Liver (tissue), 9 donors: ENCODE results near the gene DPF3. TPM values are rescaled to one million over a fixed set of nuclear protein-coding genes. Genes with fewer than 3 reads are reported as not detected.

Experiments used
- DNase-seq: peaks from one replicate; pipeline ENCODE4 v3.0.0-alpha.2; 2017; ENCODE audit warnings: low spot score
- H3K27ac ChIP-seq, 2 donors: one replicate each; pipeline ENCODE4 v1.7.0; 2013; ENCODE audit warnings: inconsistent platforms in 2 of 2, low read length in 2 of 2, control low read depth in 1 of 2, low read depth in 1 of 2, mild to moderate bottlenecking in 1 of 2
- H3K27me3 ChIP-seq, 4 donors: one replicate each; pipeline versions ENCODE4 v1.6.1 to v1.7.0; 2013; ENCODE audit warnings: low read length in 3 of 4, inconsistent platforms in 1 of 4, mild to moderate bottlenecking in 1 of 4, moderate library complexity in 1 of 4; ENCODE audit not compliant: control insufficient read depth in 4 of 4, insufficient read depth in 4 of 4
- H3K36me3 ChIP-seq, 4 donors: one replicate each; pipeline versions ENCODE4 v1.6.1 to v1.7.0; 2013; ENCODE audit warnings: low read length in 3 of 4, mild to moderate bottlenecking in 3 of 4, low read depth in 1 of 4, moderate library complexity in 1 of 4; ENCODE audit not compliant: control insufficient read depth in 4 of 4, insufficient read depth in 3 of 4
- H3K4me1 ChIP-seq, 4 donors: one replicate each; pipeline versions ENCODE4 v1.6.1 to v1.7.0; 2013; ENCODE audit warnings: low read length in 3 of 4, mild to moderate bottlenecking in 3 of 4, moderate library complexity in 1 of 4; ENCODE audit not compliant: control insufficient read depth in 4 of 4, insufficient read depth in 4 of 4
- H3K4me3 ChIP-seq, 3 donors: one replicate each; pipeline versions ENCODE4 v1.6.1 to v1.7.0; 2013; ENCODE audit warnings: low read length in 3 of 3, control low read depth in 1 of 3, low read depth in 1 of 3, mild to moderate bottlenecking in 1 of 3
- H3K9ac ChIP-seq, 2 donors: one replicate each; pipeline ENCODE4 v1.7.0; 2013; ENCODE audit warnings: low read length in 2 of 2, mild to moderate bottlenecking in 2 of 2, moderate library complexity in 2 of 2, control low read depth in 1 of 2, low read depth in 1 of 2
- H3K9me3 ChIP-seq, 4 donors: one replicate each; pipeline versions ENCODE4 v1.6.1 to v1.7.0; 2013; ENCODE audit warnings: low read length in 3 of 4; ENCODE audit not compliant: control insufficient read depth in 4 of 4
- EGR1 ChIP-seq, 2 donors: IDR thresholded peaks; 2 replicates each; pipeline ENCODE4 v1.6.1; 2016 to 2018; ENCODE audit warnings: antibody characterized with exemption in 2 of 2, low read depth in 2 of 2
- FOXA1 ChIP-seq: IDR thresholded peaks from 2 replicates; pipeline ENCODE4 v1.6.1; 2016; ENCODE audit warnings: antibody characterized with exemption
- FOXA2 ChIP-seq: IDR thresholded peaks from 2 replicates; pipeline ENCODE4 v1.6.1; 2016; ENCODE audit warnings: antibody characterized with exemption
- HNF4G ChIP-seq: IDR thresholded peaks from 2 replicates; pipeline ENCODE4 v1.6.1; 2016; ENCODE audit warnings: antibody characterized with exemption
- MAX ChIP-seq: IDR thresholded peaks from 2 replicates; pipeline ENCODE4 v1.6.1; 2016; ENCODE audit warnings: antibody characterized with exemption
- NR2F2 ChIP-seq: IDR thresholded peaks from 2 replicates; pipeline ENCODE4 v1.6.1; 2016; ENCODE audit warnings: antibody characterized with exemption
- RAD21 ChIP-seq, 2 donors: IDR thresholded peaks; 2 replicates each; pipeline ENCODE4 v1.6.1; 2016; ENCODE audit warnings: antibody characterized with exemption in 2 of 2, mild to moderate bottlenecking in 2 of 2
- RXRA ChIP-seq, 2 donors: IDR thresholded peaks; 2 replicates each; pipeline ENCODE4 v1.6.1; 2017 to 2018; ENCODE audit warnings: antibody characterized with exemption in 2 of 2, mild to moderate bottlenecking in 1 of 2
- SP1 ChIP-seq: IDR thresholded peaks from 2 replicates; pipeline ENCODE4 v1.6.1; 2018; ENCODE audit warnings: antibody characterized with exemption, mild to moderate bottlenecking
- TAF1 ChIP-seq: conservative IDR thresholded peaks from 2 replicates; pipeline ENCODE4 v1.6.1; 2016; ENCODE audit warnings: antibody characterized with exemption, mild to moderate bottlenecking
- YY1 ChIP-seq: IDR thresholded peaks from 2 replicates; pipeline ENCODE4 v1.6.1; 2016; ENCODE audit warnings: antibody characterized with exemption, mild to moderate bottlenecking
- ZBTB33 ChIP-seq: IDR thresholded peaks from 2 replicates; pipeline ENCODE4 v1.6.1; 2016; ENCODE audit warnings: antibody characterized with exemption
- WGBS: extraction: QIAGEN DNeasy Blood & Tissue Kit; methylation state at CpG from one replicate; pipeline ENCODE4 v1.1.7; 2013; 5-methylcytosine and 5-hydroxymethylcytosine counted together
- polyA plus RNA-seq, 2 donors: library from polyadenylated mRNA; stranded (reverse) in 1 of 2; unstranded in 1 of 2; fragments of 200-250 nt in 1 of 2; fragments of >200 nt in 1 of 2; fragmentation: Nextera tagmentation in 1 of 2; extraction: Ambion mirVana in 1 of 2; gene quantifications; one replicate each; pipeline versions ENCODE4 v1.2.1 to v1.2.3, GENCODE V29; 2013 to 2015
- total RNA-seq, 2 donors: library from RNA; depleted of rRNA; stranded (reverse); fragments of >200 nt; gene quantifications; one replicate each; pipeline ENCODE4 v1.2.3, GENCODE V29; 2014
- TF ChIP-seq, protein P1 (sequence below): fragments of 150-350 bp; IDR thresholded peaks from 2 replicates; pipeline ENCODE4 v1.5.1; 2017; ENCODE audit warnings: improper control_type of control experiment, low read depth, low read length; ENCODE audit not compliant: missing input control
- TF ChIP-seq, protein P2 (sequence below): IDR thresholded peaks from 2 replicates; pipeline ENCODE4 v1.6.1; 2016; ENCODE audit warnings: antibody characterized with exemption, mild to moderate bottlenecking
- TF ChIP-seq, protein P3 (sequence below): IDR thresholded peaks from 2 replicates; pipeline ENCODE4 v1.6.1; 2016; ENCODE audit warnings: antibody characterized with exemption
- donor health status: healthy.
- donor health status: healthy.
- donor health status: healthy.
- donor health status: healthy.
- donor health status: healthy.

DPF3 gene
- total and polyA plus RNA-seq, 4 donors, result 1.1 to 23.2 (median 2.5) TPM

- TF ChIP-seq ZBTB33, result no peak
- TF ChIP-seq HNF4G, result no peak
Observed at GRCh38 chr14:72723858-72724530, 169.9 kb downstream of the DPF3 start (continued).

DNA sequence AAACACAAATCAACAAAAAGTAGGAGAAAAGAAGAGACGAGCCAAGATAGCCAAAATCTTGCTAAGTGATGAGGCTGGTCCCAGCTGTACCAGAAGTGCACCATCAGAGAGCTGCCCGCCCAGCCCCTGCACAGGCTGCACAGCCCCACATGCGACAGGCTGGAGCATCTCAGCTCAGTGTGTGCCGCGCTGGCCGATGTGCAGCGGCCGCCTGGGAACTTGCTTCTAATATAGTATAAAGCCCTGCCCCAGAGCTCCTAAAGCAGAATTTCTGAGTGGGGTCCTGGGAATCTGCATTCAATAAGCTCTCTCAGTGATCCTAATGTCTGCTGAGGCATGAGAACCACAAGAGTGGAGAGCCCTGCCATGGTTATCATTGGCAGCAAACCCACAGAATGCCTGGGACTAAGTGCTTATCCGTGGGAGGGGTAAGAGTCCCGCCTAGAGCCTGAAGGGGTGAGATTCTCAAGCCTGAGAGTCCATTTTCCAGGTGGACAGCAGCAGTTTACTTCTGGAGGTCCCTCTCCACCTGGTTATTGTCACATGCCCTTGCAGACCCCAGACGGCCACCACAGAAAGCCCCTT, 171.6 kb downstream of the DPF3 start:
- WGBS, result 96% methylated on average over 11 of the region's 11 CpGs

DNA sequence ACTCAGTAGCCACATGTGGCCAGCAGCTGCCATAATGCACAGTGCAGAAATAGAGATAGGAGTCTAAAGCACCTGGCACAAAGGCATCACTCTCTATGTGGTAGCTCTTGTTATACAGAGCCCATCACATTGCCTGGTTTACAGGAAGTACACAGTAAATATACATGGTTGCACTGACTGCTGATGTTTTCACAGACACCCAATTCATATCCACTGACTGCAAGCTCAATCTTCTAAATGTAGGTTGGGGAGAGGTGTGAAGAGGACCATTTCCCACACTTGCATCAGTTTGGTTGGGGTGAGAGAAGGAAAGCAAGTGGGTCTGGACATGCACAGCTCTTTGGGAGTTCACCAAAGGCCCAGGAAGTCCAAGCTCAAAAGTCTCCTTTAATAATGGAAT, 172.8 kb downstream of the DPF3 start:
- H3K27ac ChIP-seq, result no peak overlapping the region
- TF ChIP-seq, protein P1, sequence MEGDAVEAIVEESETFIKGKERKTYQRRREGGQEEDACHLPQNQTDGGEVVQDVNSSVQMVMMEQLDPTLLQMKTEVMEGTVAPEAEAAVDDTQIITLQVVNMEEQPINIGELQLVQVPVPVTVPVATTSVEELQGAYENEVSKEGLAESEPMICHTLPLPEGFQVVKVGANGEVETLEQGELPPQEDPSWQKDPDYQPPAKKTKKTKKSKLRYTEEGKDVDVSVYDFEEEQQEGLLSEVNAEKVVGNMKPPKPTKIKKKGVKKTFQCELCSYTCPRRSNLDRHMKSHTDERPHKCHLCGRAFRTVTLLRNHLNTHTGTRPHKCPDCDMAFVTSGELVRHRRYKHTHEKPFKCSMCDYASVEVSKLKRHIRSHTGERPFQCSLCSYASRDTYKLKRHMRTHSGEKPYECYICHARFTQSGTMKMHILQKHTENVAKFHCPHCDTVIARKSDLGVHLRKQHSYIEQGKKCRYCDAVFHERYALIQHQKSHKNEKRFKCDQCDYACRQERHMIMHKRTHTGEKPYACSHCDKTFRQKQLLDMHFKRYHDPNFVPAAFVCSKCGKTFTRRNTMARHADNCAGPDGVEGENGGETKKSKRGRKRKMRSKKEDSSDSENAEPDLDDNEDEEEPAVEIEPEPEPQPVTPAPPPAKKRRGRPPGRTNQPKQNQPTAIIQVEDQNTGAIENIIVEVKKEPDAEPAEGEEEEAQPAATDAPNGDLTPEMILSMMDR, result no peak
- no peak for TF ChIP-seq HNF4G
- no peak for TF ChIP-seq NR2F2
- TF ChIP-seq, protein P2, sequence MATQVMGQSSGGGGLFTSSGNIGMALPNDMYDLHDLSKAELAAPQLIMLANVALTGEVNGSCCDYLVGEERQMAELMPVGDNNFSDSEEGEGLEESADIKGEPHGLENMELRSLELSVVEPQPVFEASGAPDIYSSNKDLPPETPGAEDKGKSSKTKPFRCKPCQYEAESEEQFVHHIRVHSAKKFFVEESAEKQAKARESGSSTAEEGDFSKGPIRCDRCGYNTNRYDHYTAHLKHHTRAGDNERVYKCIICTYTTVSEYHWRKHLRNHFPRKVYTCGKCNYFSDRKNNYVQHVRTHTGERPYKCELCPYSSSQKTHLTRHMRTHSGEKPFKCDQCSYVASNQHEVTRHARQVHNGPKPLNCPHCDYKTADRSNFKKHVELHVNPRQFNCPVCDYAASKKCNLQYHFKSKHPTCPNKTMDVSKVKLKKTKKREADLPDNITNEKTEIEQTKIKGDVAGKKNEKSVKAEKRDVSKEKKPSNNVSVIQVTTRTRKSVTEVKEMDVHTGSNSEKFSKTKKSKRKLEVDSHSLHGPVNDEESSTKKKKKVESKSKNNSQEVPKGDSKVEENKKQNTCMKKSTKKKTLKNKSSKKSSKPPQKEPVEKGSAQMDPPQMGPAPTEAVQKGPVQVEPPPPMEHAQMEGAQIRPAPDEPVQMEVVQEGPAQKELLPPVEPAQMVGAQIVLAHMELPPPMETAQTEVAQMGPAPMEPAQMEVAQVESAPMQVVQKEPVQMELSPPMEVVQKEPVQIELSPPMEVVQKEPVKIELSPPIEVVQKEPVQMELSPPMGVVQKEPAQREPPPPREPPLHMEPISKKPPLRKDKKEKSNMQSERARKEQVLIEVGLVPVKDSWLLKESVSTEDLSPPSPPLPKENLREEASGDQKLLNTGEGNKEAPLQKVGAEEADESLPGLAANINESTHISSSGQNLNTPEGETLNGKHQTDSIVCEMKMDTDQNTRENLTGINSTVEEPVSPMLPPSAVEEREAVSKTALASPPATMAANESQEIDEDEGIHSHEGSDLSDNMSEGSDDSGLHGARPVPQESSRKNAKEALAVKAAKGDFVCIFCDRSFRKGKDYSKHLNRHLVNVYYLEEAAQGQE, result no peak
- no peak for TF ChIP-seq RAD21 (IDR thresholded peaks at IDR 0.05)
- TF ChIP-seq, protein P3, sequence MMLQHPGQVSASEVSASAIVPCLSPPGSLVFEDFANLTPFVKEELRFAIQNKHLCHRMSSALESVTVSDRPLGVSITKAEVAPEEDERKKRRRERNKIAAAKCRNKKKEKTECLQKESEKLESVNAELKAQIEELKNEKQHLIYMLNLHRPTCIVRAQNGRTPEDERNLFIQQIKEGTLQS, result no peak
- TF ChIP-seq TAF1, result no peak
- TF ChIP-seq RXRA (IDR thresholded peaks at IDR 0.05), result no peak
- no peak for TF ChIP-seq FOXA1
- TF ChIP-seq YY1, result no peak
- H3K4me3 ChIP-seq, result no peak overlapping the region
- no peaks in the 10 kb centered on the region for H3K27me3 ChIP-seq
- no peak for DNase-seq
- peaks cover 0 to 4% (median 0%) of the 10 kb centered on the region in 4 donors for H3K36me3 ChIP-seq
- no peaks in the 10 kb centered on the region for H3K9me3 ChIP-seq
- no peak overlapping the region for H3K9ac ChIP-seq
- peaks cover 2 to 13% (median 9%) of the 10 kb centered on the region in 4 donors for H3K4me1 ChIP-seq

More for the DNA sequence above, 171.6 kb downstream of the DPF3 start:
- H3K36me3 ChIP-seq, result peaks cover 0 to 4% (median 0%) of the 10 kb centered on the region in 4 donors
- H3K4me3 ChIP-seq, result no peak overlapping the region
- TF ChIP-seq SP1, result no peak
- no peak for TF ChIP-seq MAX
- no peak for TF ChIP-seq FOXA2
- TF ChIP-seq EGR1 (IDR thresholded peaks at IDR 0.05; ENCODE audit: low read depth in 2 of 2), result no peak
- TF ChIP-seq RAD21 (IDR thresholded peaks at IDR 0.05), result no peak
- no peak for TF ChIP-seq HNF4G
- no peak overlapping the region for H3K9ac ChIP-seq
- no peak for DNase-seq
- H3K9me3 ChIP-seq, result no peaks in the 10 kb centered on the region
- H3K27ac ChIP-seq, result no peak overlapping the region
- H3K27me3 ChIP-seq, result no peaks in the 10 kb centered on the region
- H3K4me1 ChIP-seq, result peaks cover 2 to 13% (median 9%) of the 10 kb centered on the region in 4 donors
